GM21786 (cell line): ENCODE data around the gene LSM3.

Source experiments
- ATAC-seq: cut with Tn5 transposase; IDR thresholded peaks from one replicate; pipeline ENCODE4 v1.9.1; 2021; ENCODE audit not compliant: unreplicated experiment

The LSM3 gene

DNA sequence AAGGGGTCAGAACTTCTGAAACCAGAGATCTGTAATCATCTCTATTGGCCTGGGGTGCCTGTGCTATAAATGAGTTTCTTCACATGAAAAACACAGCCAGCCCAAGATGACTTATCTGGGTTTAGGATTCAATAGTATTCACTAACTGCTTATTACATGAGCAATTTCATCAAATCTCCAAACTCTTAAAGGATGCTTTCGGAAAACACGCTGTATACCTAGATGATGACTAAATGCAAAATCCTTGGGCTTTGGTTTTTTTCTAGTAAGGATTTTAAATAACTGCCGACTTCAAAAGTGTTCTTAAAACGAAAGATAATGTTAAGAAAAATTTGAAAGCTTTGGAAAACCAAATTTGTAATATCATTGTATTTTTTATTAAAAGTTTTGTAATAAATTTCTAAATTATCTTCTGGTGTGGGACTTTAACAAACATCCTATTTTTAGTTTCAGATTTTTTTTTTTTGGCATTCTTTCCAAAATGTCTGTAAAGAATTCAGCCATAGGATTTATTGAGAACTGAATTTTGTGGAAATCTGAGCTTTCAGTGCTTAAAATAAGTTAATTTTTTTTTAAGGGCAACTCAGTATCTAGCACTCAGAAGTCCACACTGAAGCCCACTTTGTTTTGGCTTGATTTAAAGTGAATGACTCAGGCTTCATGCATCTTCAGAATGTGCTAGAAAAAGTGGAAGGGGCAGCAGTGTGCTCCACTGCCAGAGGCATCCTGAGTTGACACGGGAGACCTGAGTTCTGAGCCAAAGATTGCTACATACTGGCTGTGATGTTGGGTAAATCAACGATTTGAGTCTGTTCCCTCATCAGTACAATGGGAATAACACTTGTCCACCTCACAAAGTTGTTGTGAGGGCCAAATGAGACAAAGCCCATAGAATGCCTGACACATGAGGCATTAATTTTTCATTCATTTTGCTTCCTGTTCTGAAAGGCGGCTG lies 35.1 kb upstream of the LSM3 start:
- no peak for ATAC-seq

GRCh38 chr3:14144423-14145075 lies 34.1 kb upstream of the LSM3 start:
- ATAC-seq: peak; percentile 97

GRCh38 chr3:14145236-14145635 lies 33.4 kb upstream of the LSM3 start:
- no peak for ATAC-seq

GRCh38 chr3:14145670-14146380 lies 32.8 kb upstream of the LSM3 start:
- no peak for ATAC-seq

DNA sequence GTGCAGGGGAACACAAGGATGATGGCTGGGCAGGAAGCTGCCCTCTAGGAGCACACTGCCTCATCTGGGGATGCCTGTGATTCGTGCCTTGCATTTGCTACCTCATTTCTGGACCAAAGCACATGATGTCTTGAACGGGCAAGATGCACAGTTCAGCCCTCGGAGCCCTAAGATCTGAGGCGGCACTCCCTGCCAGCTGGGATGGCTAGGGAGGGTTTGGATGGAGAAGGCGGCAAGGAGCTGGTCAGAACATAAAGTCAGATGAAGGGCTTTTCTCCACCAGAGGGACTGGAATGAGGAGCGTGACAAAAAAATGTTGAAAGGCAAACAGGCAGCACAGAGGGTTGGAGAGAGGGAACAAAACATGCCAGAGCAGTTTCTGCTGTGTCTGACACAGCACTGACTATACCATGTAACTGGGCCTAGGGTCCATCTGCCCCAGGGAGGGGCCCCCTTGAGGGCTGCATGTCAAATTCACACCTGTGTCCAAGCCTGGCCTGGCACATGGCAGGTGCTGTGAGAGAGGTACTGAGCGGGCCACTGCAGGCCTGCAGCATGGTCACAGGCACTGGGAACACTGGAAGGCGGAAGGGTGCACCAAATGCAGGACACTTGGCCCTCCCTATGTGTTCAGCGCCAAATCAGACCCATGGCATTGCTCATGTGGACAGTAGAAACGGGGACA lies 32.1 kb upstream of the LSM3 start:
- no peak for ATAC-seq

DNA sequence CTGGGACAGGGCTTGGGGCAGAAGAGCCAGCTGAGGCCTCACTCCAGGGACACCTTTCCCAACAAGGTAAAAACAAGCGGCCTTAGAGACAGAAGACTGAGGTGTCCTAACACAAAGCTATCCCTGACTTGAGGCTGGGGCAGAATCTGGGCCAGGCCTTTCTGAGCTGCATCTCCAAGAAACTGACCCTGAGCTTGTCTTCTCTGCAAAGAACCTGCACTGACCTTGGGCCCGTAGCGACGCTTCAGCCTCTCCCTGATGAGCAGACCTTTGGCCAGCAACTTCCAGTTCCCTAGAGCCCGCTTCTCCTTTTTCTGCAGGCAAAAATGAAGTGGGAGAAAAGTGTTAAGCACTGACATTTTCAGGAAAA lies 31.6 kb upstream of the LSM3 start:
- no peak for ATAC-seq

- ATAC-seq: no peak
Measured at GRCh38 chr3:14147617-14148016, 31.0 kb upstream of the LSM3 start.

DNA sequence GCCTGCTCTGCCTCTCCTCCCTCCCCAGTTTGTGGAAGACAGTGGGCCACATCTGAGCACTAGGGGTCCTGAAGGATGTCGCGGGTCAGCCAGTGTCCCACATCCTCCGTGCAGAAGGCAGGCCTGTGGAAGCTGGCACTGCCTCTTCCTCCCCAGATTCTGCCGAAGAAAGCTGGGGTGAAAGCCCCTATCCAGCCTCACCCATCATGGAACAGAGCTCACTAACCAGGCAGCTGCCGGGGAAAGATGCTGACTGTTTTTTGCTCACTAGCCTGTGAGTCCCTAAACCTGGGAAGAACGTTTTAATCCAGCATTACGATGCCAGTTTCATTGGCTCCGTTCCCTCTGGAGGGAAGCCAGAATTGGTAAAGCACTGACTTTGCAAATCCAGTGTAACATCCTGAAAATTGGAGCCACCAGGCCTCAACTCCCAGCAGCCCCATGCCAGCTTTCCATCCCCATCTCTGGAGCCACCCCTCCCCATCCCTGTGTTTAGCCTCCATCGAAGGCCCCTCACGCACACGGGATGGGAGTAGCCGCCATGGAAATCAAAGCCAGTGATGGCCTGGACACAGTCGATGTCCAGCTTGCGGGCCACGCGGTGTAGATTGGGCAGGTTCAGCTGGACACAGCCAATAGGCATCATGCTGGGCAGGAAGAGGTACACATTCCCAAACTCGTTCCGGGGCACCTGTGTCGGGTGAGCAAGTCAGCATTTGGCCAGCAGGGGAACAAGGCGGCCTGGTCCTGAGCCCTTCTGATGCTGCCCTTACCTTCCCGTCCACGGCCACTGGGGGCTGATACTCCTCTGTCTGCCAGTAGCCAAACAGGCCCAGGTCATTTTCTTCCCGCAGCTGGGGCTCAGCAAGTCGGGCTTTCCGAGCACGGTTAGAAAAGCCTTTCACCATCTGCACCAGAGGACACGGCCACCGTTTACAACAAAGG lies 30.3 kb upstream of the LSM3 start:
- no peak for ATAC-seq

GRCh38 chr3:14150078-14150477 lies 28.5 kb upstream of the LSM3 start:
- ATAC-seq: no peak

GRCh38 chr3:14150491-14151230 lies 28.0 kb upstream of the LSM3 start:
- ATAC-seq: no peak

- ATAC-seq: no peak
Measured at GRCh38 chr3:14151471-14152083, 27.0 kb upstream of the LSM3 start.

DNA sequence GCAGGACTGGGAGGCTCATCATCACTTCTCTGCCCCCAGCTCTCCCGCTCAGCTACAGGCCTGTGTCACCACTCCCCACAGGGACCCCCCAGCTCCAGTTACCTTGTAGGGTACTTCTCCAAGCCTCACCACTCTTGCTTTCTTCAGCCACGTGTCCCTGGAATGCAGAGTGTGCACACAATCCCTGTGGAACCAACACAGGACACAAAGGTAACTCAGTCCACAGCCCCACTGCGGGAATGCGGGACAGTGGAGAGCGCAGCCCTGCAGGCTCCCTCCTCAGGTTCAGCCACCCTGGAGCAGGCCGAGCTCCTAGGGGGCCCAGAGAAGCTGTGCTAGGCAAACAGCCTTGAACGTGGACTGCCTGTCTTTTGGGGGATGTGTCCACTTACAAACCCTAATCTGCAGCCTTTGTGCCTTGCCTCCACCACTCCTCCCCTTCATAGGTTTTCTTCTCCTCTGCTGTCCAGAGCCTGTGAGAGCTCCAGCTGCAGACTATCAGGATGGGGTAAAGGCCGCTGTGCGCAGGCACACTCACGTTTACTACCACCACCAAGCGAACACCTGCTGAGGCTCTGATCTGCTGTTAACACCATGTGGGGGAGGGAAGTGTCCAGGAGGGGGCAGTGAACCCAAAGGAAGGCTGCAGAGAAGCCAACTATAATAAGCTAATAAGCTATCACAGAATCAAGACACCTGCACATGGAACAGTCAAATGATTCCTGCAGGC lies 26.2 kb upstream of the LSM3 start:
- no peak for ATAC-seq

GRCh38 chr3:14152963-14153355 lies 25.7 kb upstream of the LSM3 start:
- no peak for ATAC-seq

DNA sequence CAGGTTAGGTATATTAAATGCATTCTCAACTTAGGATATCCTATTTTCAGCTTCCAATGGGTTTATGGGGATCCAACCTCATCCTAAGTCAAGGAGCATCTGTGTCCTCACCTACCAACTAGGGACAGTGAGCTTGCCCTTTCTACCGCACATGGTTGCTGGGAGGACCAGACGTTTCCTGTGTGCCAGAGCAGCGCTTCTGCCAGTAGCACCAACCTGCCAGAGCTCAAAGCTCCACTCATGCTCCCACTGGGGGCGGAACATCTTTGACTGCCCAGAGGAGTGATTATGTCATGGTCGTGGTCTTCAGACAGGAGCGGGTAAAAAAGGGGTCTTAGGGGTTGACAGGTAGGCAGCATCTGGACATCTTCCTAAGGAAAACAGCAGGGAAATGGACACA lies 25.0 kb upstream of the LSM3 start:
- ATAC-seq: no peak

- no peak for ATAC-seq
Measured at GRCh38 chr3:14154276-14154675, 24.3 kb upstream of the LSM3 start.

DNA sequence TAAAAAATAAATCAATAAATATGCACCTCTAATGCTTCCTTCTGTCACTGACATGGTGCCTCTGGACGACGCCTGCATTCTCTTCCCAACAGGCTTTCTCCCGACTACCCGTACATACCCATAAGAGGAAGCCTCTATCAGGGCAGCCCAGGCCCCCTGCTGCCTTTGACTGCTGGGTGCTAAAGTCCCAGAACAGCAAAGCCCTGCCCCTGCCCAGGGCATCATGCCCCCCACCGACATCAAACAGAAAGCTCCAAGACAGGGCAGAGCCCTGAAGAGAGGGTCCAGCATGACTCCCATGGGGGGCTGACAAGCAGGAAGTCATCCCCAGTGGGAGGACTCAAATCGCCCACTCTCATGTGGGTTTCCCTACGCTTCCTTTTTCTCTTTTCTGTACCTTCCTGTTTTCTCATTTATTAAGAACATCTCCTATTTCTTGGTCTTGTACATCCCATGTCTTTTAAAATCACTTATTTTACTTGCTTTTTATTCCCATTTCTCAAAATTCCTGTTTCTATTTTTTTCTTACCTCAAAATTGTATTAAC lies 23.6 kb upstream of the LSM3 start:
- ATAC-seq: no peak

- no peak for ATAC-seq
Measured at GRCh38 chr3:14156201-14156600, 22.4 kb upstream of the LSM3 start.
